ENCODE results near the gene PXK. TPM values are rescaled to one million over a fixed set of nuclear protein-coding genes. Genes with fewer than 3 reads are reported as not detected.
A peak's percentile ranks its signal among the peaks of the same experiment; 100 is the strongest.

Gene PXK
- total RNA-seq, 1 donor from 2014 or later = 14.3 TPM

- TF ChIP-seq EZH2 (IDR thresholded peaks at IDR 0.05) (no peak), EZH2phosphoT487 (IDR thresholded peaks at IDR 0.05) (no peak), CTCF (IDR thresholded peaks at IDR 0.05) (no peak)
- H4K20me1 ChIP-seq (ENCODE audit: low read depth) = no peaks in the 10 kb centered on the region
- peaks cover 2% of the 10 kb centered on the region for H3K4me1 Mint-ChIP-seq
- peak overlapping the region; percentile 75 for H3K27ac ChIP-seq
- peak overlapping the region; percentile 48 for H3K4me2 ChIP-seq
- H3K9me3 Mint-ChIP-seq = no peaks in the 10 kb centered on the region
- no peak overlapping the region for H3K9ac ChIP-seq
- peaks cover 60% of the 10 kb centered on the region for H3K4me1 ChIP-seq
- no peak overlapping the region for H2AFZ ChIP-seq (replicated peaks)
- no peaks in the 10 kb centered on the region for H3K79me2 ChIP-seq (ENCODE audit: low read depth)
- peak; percentile 48 for DNase-seq (ENCODE audit: low spot score)
- no peaks in the 10 kb centered on the region for H3K9me3 ChIP-seq (ENCODE audit: low read depth)
- no peak overlapping the region for H3K27ac Mint-ChIP-seq
- no peaks in the 10 kb centered on the region for H3K27me3 ChIP-seq
- H3K36me3 Mint-ChIP-seq = peaks cover 3% of the 10 kb centered on the region
- peaks cover 2% of the 10 kb centered on the region for H3K27me3 Mint-ChIP-seq (ENCODE audit: insufficient read depth, low read depth)
- peaks cover 55% of the 10 kb centered on the region for H3F3A ChIP-seq (ENCODE audit: low read depth)
- H3K4me3 ChIP-seq = no peak overlapping the region
- no peaks in the 10 kb centered on the region for H3K36me3 ChIP-seq
- no peak overlapping the region for H3K4me3 Mint-ChIP-seq
These were observed 83.5 kb downstream of the PXK start for GRCh38 chr3:58416191-58416590.

- peaks cover 3% of the 10 kb centered on the region for H3K36me3 Mint-ChIP-seq
- TF ChIP-seq EZH2 (IDR thresholded peaks at IDR 0.05) = no peak
- no peak for TF ChIP-seq CTCF (IDR thresholded peaks at IDR 0.05)
- TF ChIP-seq EZH2phosphoT487 (IDR thresholded peaks at IDR 0.05) = no peak
- Histone ChIP-seq H3K36me3 (no peaks in the 10 kb centered on the region), H3K9me3 (ENCODE audit: low read depth) (no peaks in the 10 kb centered on the region), H2AFZ (replicated peaks) (no peak overlapping the region), H3K79me2 (ENCODE audit: low read depth) (no peaks in the 10 kb centered on the region), H4K20me1 (ENCODE audit: low read depth) (no peaks in the 10 kb centered on the region), H3K27ac (peak overlapping the region; percentile 75), H3K4me2 (peak overlapping the region; percentile 32), H3K4me1 (peaks cover 60% of the 10 kb centered on the region), H3K4me3 (no peak overlapping the region), H3K9ac (no peak overlapping the region), H3F3A (ENCODE audit: low read depth) (peaks cover 55% of the 10 kb centered on the region), H3K27me3 (no peaks in the 10 kb centered on the region)
- H3K4me1 Mint-ChIP-seq = peaks cover 2% of the 10 kb centered on the region
- no peaks in the 10 kb centered on the region for H3K9me3 Mint-ChIP-seq
- no peaks in the 10 kb centered on the region for H3K27me3 Mint-ChIP-seq (ENCODE audit: insufficient read depth, low read depth)
- H3K4me3 Mint-ChIP-seq = no peak overlapping the region
- DNase-seq (ENCODE audit: low spot score) = peak; percentile 39
- no peak overlapping the region for H3K27ac Mint-ChIP-seq
These were observed 84.4 kb downstream of the PXK start for GRCh38 chr3:58417075-58417474.

GRCh38 chr3:58418227-58418626 lies 85.5 kb downstream of the PXK start:
- H3F3A ChIP-seq (ENCODE audit: low read depth) = peaks cover 51% of the 10 kb centered on the region
- H3K4me3 Mint-ChIP-seq = no peak overlapping the region
- peaks cover 4% of the 10 kb centered on the region for H3K36me3 Mint-ChIP-seq
- peaks cover 50% of the 10 kb centered on the region for H3K4me1 ChIP-seq
- H3K4me3 ChIP-seq = no peak overlapping the region
- DNase-seq (ENCODE audit: low spot score) = no peak
- H3K27ac ChIP-seq = no peak overlapping the region
- no peak overlapping the region for H2AFZ ChIP-seq (replicated peaks)
- H3K79me2 ChIP-seq (ENCODE audit: low read depth) = no peaks in the 10 kb centered on the region
- no peaks in the 10 kb centered on the region for H3K4me1 Mint-ChIP-seq
- no peaks in the 10 kb centered on the region for H3K36me3 ChIP-seq
- H3K4me2 ChIP-seq = no peak overlapping the region
- no peaks in the 10 kb centered on the region for H3K9me3 ChIP-seq (ENCODE audit: low read depth)
- H3K27ac Mint-ChIP-seq = no peak overlapping the region
- no peaks in the 10 kb centered on the region for H3K27me3 ChIP-seq
- TF ChIP-seq EZH2 (IDR thresholded peaks at IDR 0.05) (no peak), CTCF (IDR thresholded peaks at IDR 0.05) (no peak), EZH2phosphoT487 (IDR thresholded peaks at IDR 0.05) (no peak)
- H3K27me3 Mint-ChIP-seq (ENCODE audit: insufficient read depth, low read depth) = no peaks in the 10 kb centered on the region
- no peaks in the 10 kb centered on the region for H4K20me1 ChIP-seq (ENCODE audit: low read depth)
- H3K9me3 Mint-ChIP-seq = no peaks in the 10 kb centered on the region
- H3K9ac ChIP-seq = no peak overlapping the region
